DOHH2 (cell line): ENCODE measurements around the gene GALNT2.

ENCODE experiments used
- EZH2phosphoT487 ChIP-seq: fragments of 200-600 bp; sonication (generic); IDR thresholded peaks from 2 replicates; pipeline ENCODE4 v1.6.1; 2017; ENCODE audit warnings: borderline replicate concordance, mild to moderate bottlenecking, antibody characterized with exemption, low read length, moderate library complexity, mixed read lengths
- TF ChIP-seq, protein P1 (sequence below): fragments of 200-600 bp; sonication (generic); IDR thresholded peaks from one replicate; pipeline ENCODE4 v1.5.1; 2014; ENCODE audit warnings: antibody characterized with exemption, mild to moderate bottlenecking, low read depth, low read length; ENCODE audit not compliant: poor library complexity, severe bottlenecking

GRCh38 chr1:230248016-230248888 is 181.2 kb downstream of the GALNT2 start:
- TF ChIP-seq, protein P1, sequence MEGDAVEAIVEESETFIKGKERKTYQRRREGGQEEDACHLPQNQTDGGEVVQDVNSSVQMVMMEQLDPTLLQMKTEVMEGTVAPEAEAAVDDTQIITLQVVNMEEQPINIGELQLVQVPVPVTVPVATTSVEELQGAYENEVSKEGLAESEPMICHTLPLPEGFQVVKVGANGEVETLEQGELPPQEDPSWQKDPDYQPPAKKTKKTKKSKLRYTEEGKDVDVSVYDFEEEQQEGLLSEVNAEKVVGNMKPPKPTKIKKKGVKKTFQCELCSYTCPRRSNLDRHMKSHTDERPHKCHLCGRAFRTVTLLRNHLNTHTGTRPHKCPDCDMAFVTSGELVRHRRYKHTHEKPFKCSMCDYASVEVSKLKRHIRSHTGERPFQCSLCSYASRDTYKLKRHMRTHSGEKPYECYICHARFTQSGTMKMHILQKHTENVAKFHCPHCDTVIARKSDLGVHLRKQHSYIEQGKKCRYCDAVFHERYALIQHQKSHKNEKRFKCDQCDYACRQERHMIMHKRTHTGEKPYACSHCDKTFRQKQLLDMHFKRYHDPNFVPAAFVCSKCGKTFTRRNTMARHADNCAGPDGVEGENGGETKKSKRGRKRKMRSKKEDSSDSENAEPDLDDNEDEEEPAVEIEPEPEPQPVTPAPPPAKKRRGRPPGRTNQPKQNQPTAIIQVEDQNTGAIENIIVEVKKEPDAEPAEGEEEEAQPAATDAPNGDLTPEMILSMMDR, result no peak
- no peak for TF ChIP-seq EZH2phosphoT487
